ENCODE data around the gene KDSR. TPM values are rescaled to one million over a fixed set of nuclear protein-coding genes. Genes with fewer than 3 reads are reported as not detected.
"Not testable (repeated sequence)": the region's sequence is repeated elsewhere in the genome, so short reads cannot be mapped to it uniquely, and the experiment has no call there.

KDSR gene
- total and polyA plus RNA-seq, 2 experiments from 2014 or later: 26.5 to 50.7 TPM

- TF ChIP-seq EZH2 (IDR thresholded peaks at IDR 0.05; ENCODE audit: borderline replicate concordance): no peak
- no peak for TF ChIP-seq EZH2phosphoT487 (IDR thresholded peaks at IDR 0.05; ENCODE audit: low read depth, severe bottlenecking, unreplicated experiment)
- TF ChIP-seq CTCF (IDR thresholded peaks at IDR 0.05; ENCODE audit: poor library complexity): no peak
- peaks cover 43% of the 10 kb centered on the region for H3K79me2 ChIP-seq
- 83% methylated on average over 2 of the region's 2 CpGs for WGBS (ENCODE audit: low lambda C conversion rate, missing lambda C conversion rate)
Measured at GRCh38 chr18:63363951-63364350, 3.1 kb downstream of the KDSR start.

GRCh38 chr18:63363420-63363819 is 3.6 kb downstream of the KDSR start:
- WGBS (ENCODE audit: low lambda C conversion rate, missing lambda C conversion rate): no CpG with 5 or more reads among the region's 2 CpGs
- not testable (repeated sequence) for H4K20me1 ChIP-seq (ENCODE audit: insufficient read depth, poor library complexity, severe bottlenecking); DNase-seq (ENCODE audit: low spot score)

More at GRCh38 chr18:63363951-63364350, 3.1 kb downstream of the KDSR start:
- Histone ChIP-seq H3K9me2 (replicated peaks; ENCODE audit: insufficient read depth) (no peaks in the 10 kb centered on the region), H3K27me3 (no peaks in the 10 kb centered on the region), H3K36me3 (replicated peaks; ENCODE audit: insufficient read depth, low read depth) (no peaks in the 10 kb centered on the region), H3K4me2 (no peak overlapping the region), H2AFZ (no peak overlapping the region), H3K4me1 (ENCODE audit: insufficient read depth) (peaks cover 7% of the 10 kb centered on the region), H3K4me3 (no peak overlapping the region), H3K27ac (no peak overlapping the region), H3K9me3 (ENCODE audit: low read depth) (no peaks in the 10 kb centered on the region), H4K20me1 (ENCODE audit: insufficient read depth, poor library complexity, severe bottlenecking) (peaks cover 10% of the 10 kb centered on the region)
- DNase-seq (ENCODE audit: low spot score): no peak

GRCh38 chr18:63356272-63356896 is 10.6 kb downstream of the KDSR start:
- 99% methylated on average over 7 of the region's 7 CpGs for WGBS (ENCODE audit: low lambda C conversion rate, missing lambda C conversion rate)
- H3K9me2 ChIP-seq (replicated peaks; ENCODE audit: insufficient read depth): no peaks in the 10 kb centered on the region
- H3K4me3 ChIP-seq: no peak overlapping the region
- H4K20me1 ChIP-seq (ENCODE audit: insufficient read depth, poor library complexity, severe bottlenecking): no peaks in the 10 kb centered on the region
- H3K36me3 ChIP-seq (replicated peaks; ENCODE audit: insufficient read depth, low read depth): no peaks in the 10 kb centered on the region
- TF ChIP-seq EZH2 (IDR thresholded peaks at IDR 0.05; ENCODE audit: borderline replicate concordance) (no peak), EZH2phosphoT487 (IDR thresholded peaks at IDR 0.05; ENCODE audit: low read depth, severe bottlenecking, unreplicated experiment) (no peak), CTCF (IDR thresholded peaks at IDR 0.05; ENCODE audit: poor library complexity) (no peak)
- no peak overlapping the region for H3K4me2 ChIP-seq
- no peaks in the 10 kb centered on the region for H3K9me3 ChIP-seq (ENCODE audit: low read depth)
- no peak overlapping the region for H2AFZ ChIP-seq
- peaks cover 3% of the 10 kb centered on the region for H3K79me2 ChIP-seq
- no peaks in the 10 kb centered on the region for H3K4me1 ChIP-seq (ENCODE audit: insufficient read depth)
- no peak for DNase-seq (ENCODE audit: low spot score)
- no peaks in the 10 kb centered on the region for H3K27me3 ChIP-seq
- H3K27ac ChIP-seq: no peak overlapping the region

More at GRCh38 chr18:63363420-63363819, 3.6 kb downstream of the KDSR start:
- not testable (repeated sequence) for H3K27me3 ChIP-seq; H3K4me2 ChIP-seq; H3K9me3 ChIP-seq (ENCODE audit: low read depth); H3K4me1 ChIP-seq (ENCODE audit: insufficient read depth); H3K36me3 ChIP-seq (replicated peaks; ENCODE audit: insufficient read depth, low read depth); H3K4me3 ChIP-seq; H3K9me2 ChIP-seq (replicated peaks; ENCODE audit: insufficient read depth); H3K27ac ChIP-seq; H2AFZ ChIP-seq
- H3K79me2 ChIP-seq: peaks cover 43% of the 10 kb centered on the region

- H3K9me2 ChIP-seq (replicated peaks; ENCODE audit: insufficient read depth): no peaks in the 10 kb centered on the region
- no peaks in the 10 kb centered on the region for H3K9me3 ChIP-seq (ENCODE audit: low read depth)
- 48% methylated on average over 2 of the region's 2 CpGs for WGBS (ENCODE audit: low lambda C conversion rate, missing lambda C conversion rate)
- no peak overlapping the region for H2AFZ ChIP-seq
- H3K27me3 ChIP-seq: no peaks in the 10 kb centered on the region
- no peaks in the 10 kb centered on the region for H3K4me1 ChIP-seq (ENCODE audit: insufficient read depth)
- no peak overlapping the region for H3K27ac ChIP-seq
- no peak overlapping the region for H3K4me3 ChIP-seq
- no peaks in the 10 kb centered on the region for H4K20me1 ChIP-seq (ENCODE audit: insufficient read depth, poor library complexity, severe bottlenecking)
- no peak for DNase-seq (ENCODE audit: low spot score)
- H3K4me2 ChIP-seq: no peak overlapping the region
- no peaks in the 10 kb centered on the region for H3K79me2 ChIP-seq
- H3K36me3 ChIP-seq (replicated peaks; ENCODE audit: insufficient read depth, low read depth): no peaks in the 10 kb centered on the region
- TF ChIP-seq EZH2phosphoT487 (IDR thresholded peaks at IDR 0.05; ENCODE audit: low read depth, severe bottlenecking, unreplicated experiment): no peak
- no peak for TF ChIP-seq EZH2 (IDR thresholded peaks at IDR 0.05; ENCODE audit: borderline replicate concordance)
Measured at GRCh38 chr18:63350230-63350629, 16.8 kb downstream of the KDSR start.
